Loucy (cell line): Measurements from ENCODE around the gene KLF16.

ENCODE experiments used
- H2AFZ ChIP-seq: fragments of 200-600 bp; sonication (generic); 2 replicates; pipeline ENCODE4 v1.6.0; 2016; ENCODE audit warnings: antibody characterized with exemption, mild to moderate bottlenecking, low read length, moderate library complexity
- H3F3A ChIP-seq: fragments of 200-600 bp; 2 replicates; pipeline ENCODE4 v1.6.0; 2016; ENCODE audit warnings: antibody characterized with exemption, low read depth, mild to moderate bottlenecking
- H3K27me3 ChIP-seq: fragments of 200-600 bp; sonication (generic); 2 replicates; pipeline ENCODE4 v1.6.1; 2014; ENCODE audit warnings: low read length, mild to moderate bottlenecking; ENCODE audit not compliant: insufficient read depth, poor library complexity, severe bottlenecking
- H3K36me3 ChIP-seq: fragments of 200-600 bp; sonication (generic); 2 replicates; pipeline ENCODE4 v1.6.1; 2016; ENCODE audit warnings: low read length; ENCODE audit not compliant: insufficient read depth
- H3K4me1 ChIP-seq: fragments of 200-600 bp; sonication (generic); 2 replicates; pipeline ENCODE4 v1.5.1; 2014; ENCODE audit warnings: low read length, mild to moderate bottlenecking; ENCODE audit not compliant: insufficient read depth, poor library complexity, severe bottlenecking
- H3K4me2 ChIP-seq: fragments of 200-600 bp; sonication (generic); 2 replicates; pipeline ENCODE4 v1.6.0; 2014; ENCODE audit warnings: antibody characterized with exemption, low read length, low read depth, mild to moderate bottlenecking; ENCODE audit not compliant: poor library complexity, severe bottlenecking
- H3K4me3 ChIP-seq: fragments of 200-600 bp; sonication (generic); 2 replicates; pipeline ENCODE4 v1.5.1; 2014; ENCODE audit warnings: low read length, mild to moderate bottlenecking, mixed read lengths; ENCODE audit not compliant: poor library complexity, severe bottlenecking
- H3K79me2 ChIP-seq: fragments of 200-600 bp; sonication (generic); 2 replicates; pipeline ENCODE4 v1.6.1; 2014; ENCODE audit warnings: low read length; ENCODE audit not compliant: insufficient read depth
- H3K9ac ChIP-seq: fragments of 200-600 bp; sonication (generic); 2 replicates; pipeline ENCODE4 v1.6.0; 2014; ENCODE audit warnings: mild to moderate bottlenecking, low read depth, low read length, moderate library complexity; ENCODE audit not compliant: poor library complexity, severe bottlenecking
- H3K9me2 ChIP-seq: fragments of 200-600 bp; sonication (generic); replicated peaks from 2 replicates; pipeline ENCODE4 v1.6.1; 2016; ENCODE audit warnings: low read depth, low read length, mixed read lengths
- H3K9me3 ChIP-seq: fragments of 200-600 bp; sonication (generic); 2 replicates; pipeline ENCODE4 v1.6.1; 2014; ENCODE audit warnings: mild to moderate bottlenecking, antibody characterized with exemption, low read length, low read depth; ENCODE audit not compliant: insufficient read depth
- H4K20me1 ChIP-seq: fragments of 200-600 bp; sonication (generic); 2 replicates; pipeline ENCODE4 v1.6.0; 2014; ENCODE audit warnings: antibody characterized with exemption, low read length, mild to moderate bottlenecking; ENCODE audit not compliant: insufficient read depth, poor library complexity, severe bottlenecking
- EZH2phosphoT487 ChIP-seq: fragments of 200-600 bp; IDR thresholded peaks from 2 replicates; pipeline ENCODE4 v1.6.1; 2018; ENCODE audit warnings: antibody characterized with exemption, mild to moderate bottlenecking, moderate library complexity, borderline replicate concordance
- TF ChIP-seq, protein P1 (sequence below): fragments of 200-600 bp; sonication (generic); conservative IDR thresholded peaks from 2 replicates; pipeline ENCODE4 v1.5.1; 2014; ENCODE audit warnings: mild to moderate bottlenecking, antibody characterized with exemption, low read length

Gene KLF16

DNA sequence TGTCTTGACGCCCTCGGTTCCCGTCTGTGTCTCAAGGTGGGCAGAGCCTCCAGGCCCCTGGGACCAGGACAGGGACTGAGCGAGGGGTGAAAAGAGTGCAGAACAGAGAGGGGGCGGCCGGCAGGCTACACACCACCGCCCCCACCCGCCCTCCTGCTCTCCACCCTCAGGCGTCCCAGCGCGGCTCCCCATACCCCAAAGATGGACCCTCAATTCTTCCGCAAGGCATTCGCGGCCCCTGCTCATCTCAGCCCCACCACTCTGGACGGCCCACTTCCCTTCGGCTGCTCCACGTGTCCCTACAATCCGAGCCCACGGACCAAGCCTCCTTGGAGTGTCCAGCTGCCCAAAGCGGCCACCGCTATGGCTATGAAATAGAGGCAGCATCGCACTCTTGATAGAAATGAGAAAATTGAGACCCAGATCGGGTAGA is 1.8 kb downstream of the KLF16 start:
- peak overlapping the region; percentile 76 for H3K9ac ChIP-seq
- H3F3A ChIP-seq: no peaks in the 10 kb centered on the region
- peaks cover 50% of the 10 kb centered on the region for H4K20me1 ChIP-seq
- H3K9me2 ChIP-seq: no peaks in the 10 kb centered on the region
- peak overlapping the region; percentile 81 for H3K4me2 ChIP-seq
- H3K4me1 ChIP-seq: peaks cover 20% of the 10 kb centered on the region
- no peaks in the 10 kb centered on the region for H3K27me3 ChIP-seq
- peak overlapping the region; percentile 95 for H3K4me3 ChIP-seq
- TF ChIP-seq, protein P1, sequence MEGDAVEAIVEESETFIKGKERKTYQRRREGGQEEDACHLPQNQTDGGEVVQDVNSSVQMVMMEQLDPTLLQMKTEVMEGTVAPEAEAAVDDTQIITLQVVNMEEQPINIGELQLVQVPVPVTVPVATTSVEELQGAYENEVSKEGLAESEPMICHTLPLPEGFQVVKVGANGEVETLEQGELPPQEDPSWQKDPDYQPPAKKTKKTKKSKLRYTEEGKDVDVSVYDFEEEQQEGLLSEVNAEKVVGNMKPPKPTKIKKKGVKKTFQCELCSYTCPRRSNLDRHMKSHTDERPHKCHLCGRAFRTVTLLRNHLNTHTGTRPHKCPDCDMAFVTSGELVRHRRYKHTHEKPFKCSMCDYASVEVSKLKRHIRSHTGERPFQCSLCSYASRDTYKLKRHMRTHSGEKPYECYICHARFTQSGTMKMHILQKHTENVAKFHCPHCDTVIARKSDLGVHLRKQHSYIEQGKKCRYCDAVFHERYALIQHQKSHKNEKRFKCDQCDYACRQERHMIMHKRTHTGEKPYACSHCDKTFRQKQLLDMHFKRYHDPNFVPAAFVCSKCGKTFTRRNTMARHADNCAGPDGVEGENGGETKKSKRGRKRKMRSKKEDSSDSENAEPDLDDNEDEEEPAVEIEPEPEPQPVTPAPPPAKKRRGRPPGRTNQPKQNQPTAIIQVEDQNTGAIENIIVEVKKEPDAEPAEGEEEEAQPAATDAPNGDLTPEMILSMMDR: no peak
- no peak for TF ChIP-seq EZH2phosphoT487
- H3K36me3 ChIP-seq: no peaks in the 10 kb centered on the region
- no peak overlapping the region for H2AFZ ChIP-seq
- peaks cover 67% of the 10 kb centered on the region for H3K79me2 ChIP-seq
- no peaks in the 10 kb centered on the region for H3K9me3 ChIP-seq

DNA sequence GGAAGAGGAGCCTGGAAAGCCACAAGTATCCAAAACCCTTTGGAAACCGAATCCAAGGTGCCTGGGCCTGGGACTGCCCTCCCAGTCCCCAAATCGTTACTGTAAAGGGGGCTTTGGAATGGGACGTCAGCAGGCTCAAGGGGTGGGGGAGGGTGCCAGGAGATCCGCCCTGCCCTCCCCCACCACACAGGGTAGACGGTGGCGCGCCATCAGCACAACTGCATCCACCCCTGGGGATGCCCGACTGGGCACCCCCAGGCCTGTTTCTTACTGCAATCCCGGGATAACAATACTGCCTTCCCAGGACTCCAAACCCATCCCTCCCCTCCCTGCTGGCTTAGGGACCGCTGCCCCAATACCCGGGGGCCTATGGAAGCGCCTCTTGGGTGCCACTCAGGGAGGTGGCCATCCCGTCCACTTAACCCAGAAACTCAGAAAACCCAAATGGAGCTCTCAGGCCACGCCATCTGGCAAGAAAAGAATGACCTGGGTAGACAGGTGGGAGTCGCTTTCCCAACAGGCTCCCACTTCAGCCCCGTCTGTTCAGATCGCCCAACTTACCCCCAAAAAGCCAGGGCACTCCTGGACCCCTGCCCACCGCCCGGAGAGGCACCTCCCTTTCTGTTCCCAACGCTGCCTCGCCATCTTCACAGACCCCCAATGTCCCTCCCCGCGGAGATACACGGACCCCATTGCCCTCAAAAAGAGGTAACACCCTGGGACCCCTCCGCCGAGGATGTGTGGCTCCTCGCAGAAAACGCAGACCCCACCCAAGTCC is 2.4 kb downstream of the KLF16 start:
- Histone ChIP-seq H3K36me3 (no peaks in the 10 kb centered on the region), H3K9me3 (no peaks in the 10 kb centered on the region), H4K20me1 (peaks cover 50% of the 10 kb centered on the region), H2AFZ (no peak overlapping the region), H3K27me3 (no peaks in the 10 kb centered on the region), H3K79me2 (peaks cover 73% of the 10 kb centered on the region), H3K4me3 (peak overlapping the region; percentile 95), H3K9me2 (no peaks in the 10 kb centered on the region), H3K4me1 (peaks cover 20% of the 10 kb centered on the region), H3F3A (no peaks in the 10 kb centered on the region), H3K9ac (peak overlapping the region; percentile 76), H3K4me2 (peak overlapping the region; percentile 81)
- TF ChIP-seq, protein P1: no peak
- TF ChIP-seq EZH2phosphoT487: no peak

DNA sequence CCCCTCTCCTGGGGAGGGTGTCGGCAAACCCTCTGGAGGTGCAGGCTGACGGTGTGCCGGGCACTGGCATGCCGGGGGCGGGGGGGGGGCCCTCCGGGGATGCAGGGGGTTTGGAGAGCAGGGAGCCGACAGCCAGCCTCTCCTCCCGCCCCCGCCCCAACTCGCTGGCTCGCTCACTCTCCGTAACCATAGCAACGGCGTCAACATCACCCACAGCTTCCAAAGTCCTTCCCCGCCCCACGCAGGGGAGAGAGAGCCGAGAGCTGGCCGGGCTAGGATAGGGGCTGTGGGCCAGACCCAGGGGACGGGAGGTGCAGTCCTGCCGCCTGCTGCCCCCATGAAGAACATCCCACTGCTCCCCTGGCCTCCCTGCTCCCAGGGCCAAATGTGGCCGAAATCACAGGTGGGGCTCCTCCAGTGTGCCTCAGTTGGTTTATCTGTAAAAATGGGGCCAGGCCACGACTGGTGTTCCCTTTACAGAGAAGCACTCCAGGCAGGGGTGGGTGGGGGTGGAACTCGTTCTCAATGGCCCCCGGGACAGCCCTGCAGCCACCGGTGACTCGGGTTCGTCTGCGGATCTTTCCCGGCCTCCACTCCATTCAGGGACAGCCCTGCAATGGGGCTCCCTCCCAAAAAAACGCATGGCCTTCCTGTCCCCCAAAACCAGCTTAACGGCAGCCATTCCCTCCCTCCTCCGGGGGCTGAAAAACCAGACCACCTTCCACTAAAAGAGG is 3.2 kb downstream of the KLF16 start:
- H3K9me2 ChIP-seq: no peaks in the 10 kb centered on the region
- H3K4me3 ChIP-seq: peak overlapping the region; percentile 95
- H3K79me2 ChIP-seq: peaks cover 73% of the 10 kb centered on the region
- TF ChIP-seq, protein P1: no peak
- no peak for TF ChIP-seq EZH2phosphoT487
- peaks cover 56% of the 10 kb centered on the region for H4K20me1 ChIP-seq
- peak overlapping the region; percentile 16 for H3K9ac ChIP-seq
- H3K27me3 ChIP-seq: no peaks in the 10 kb centered on the region
- no peaks in the 10 kb centered on the region for H3K9me3 ChIP-seq
- H3F3A ChIP-seq: no peaks in the 10 kb centered on the region
- peak overlapping the region; percentile 81 for H3K4me2 ChIP-seq
- peaks cover 24% of the 10 kb centered on the region for H3K4me1 ChIP-seq
- H3K36me3 ChIP-seq: no peaks in the 10 kb centered on the region
- no peak overlapping the region for H2AFZ ChIP-seq
